H1 (cell line): ENCODE data around the gene ZFP2. TPM values are rescaled to one million over a fixed set of nuclear protein-coding genes. Genes with fewer than 3 reads are reported as not detected.

ENCODE experiments used
- CTCF ChIA-PET: fragments of 300-600 bp; sonication (Branson Sonifier 250); formaldehyde crosslinking; loops from one replicate; lab custom pipeline; 2021; ENCODE audit not compliant: partially characterized antibody; lab: Charles Lee
- POLR2A ChIA-PET: fragments of 300-600 bp; sonication (Branson Sonifier 250); formaldehyde crosslinking; loops from one replicate; lab custom pipeline; 2021; ENCODE audit warnings: inconsistent platforms; ENCODE audit not compliant: partially characterized antibody; lab: Charles Lee
- DNase-seq, 2 experiments: peaks; one replicate each; pipeline versions ENCODE4 v3.0.0 to v3.0.0-alpha.2; 2010 to 2022; ENCODE audit warnings: low spot score in 2 of 2, low read depth in 1 of 2, mixed read lengths in 1 of 2
- FAIRE-seq: peaks from 2 replicates; lab custom pipeline; 2011; peaks lifted over from hg19 to GRCh38; lab: Jason Lieb, UNC
- H2AFZ ChIP-seq: 2 replicates; pipeline ENCODE4 v1.8.1; 2012; ENCODE audit warnings: low read length, inconsistent platforms
- H2AK5ac ChIP-seq: 2 replicates; pipeline ENCODE4 v1.6.1; 2013; ENCODE audit warnings: low read depth, low read length
- H2BK120ac ChIP-seq: replicated peaks from 2 replicates; pipeline ENCODE3; 2013; ENCODE audit warnings: low read depth, low read length, inconsistent platforms
- H2BK12ac ChIP-seq: 2 replicates; pipeline ENCODE4 v1.6.1; 2013; ENCODE audit warnings: low read depth, low read length
- H2BK15ac ChIP-seq: 2 replicates; pipeline ENCODE4 v1.6.1; 2013; ENCODE audit warnings: low read length
- H2BK20ac ChIP-seq: 2 replicates; pipeline ENCODE4 v1.6.1; 2013; ENCODE audit warnings: low read length
- H2BK5ac ChIP-seq: 2 replicates; pipeline ENCODE4 v1.6.1; 2013; ENCODE audit warnings: low read depth, low read length
- H3K14ac ChIP-seq: 2 replicates; pipeline ENCODE4 v1.6.1; 2013; ENCODE audit warnings: inconsistent platforms; ENCODE audit not compliant: insufficient read length
- H3K18ac ChIP-seq: 2 replicates; pipeline ENCODE4 v1.6.1; 2013; ENCODE audit warnings: low read length; ENCODE audit errors: extremely low read depth
- H3K23ac ChIP-seq: 2 replicates; pipeline ENCODE4 v1.6.1; 2013; ENCODE audit warnings: inconsistent platforms; ENCODE audit not compliant: insufficient read length
- H3K23me2 ChIP-seq: 2 replicates; pipeline ENCODE4 v1.6.1; 2013; ENCODE audit warnings: low read depth, low read length
- H3K27ac ChIP-seq: 2 replicates; pipeline ENCODE4 v1.6.1; 2011; ENCODE audit warnings: low read depth, low read length, inconsistent platforms
- H3K27me3 ChIP-seq, 4 experiments: replicated peaks in 1 of 4; 1 replicate in 1 of 4; 2 replicates in 3 of 4; pipeline versions ENCODE4 v1.6.1 to v1.8.1; 2011 to 2013; ENCODE audit warnings: low read length in 3 of 4, mild to moderate bottlenecking in 3 of 4, inconsistent platforms in 2 of 4, mixed read lengths in 2 of 4, moderate library complexity in 1 of 4; ENCODE audit not compliant: control insufficient read depth in 3 of 4, insufficient read depth in 3 of 4; ENCODE audit errors: extremely low read depth in 1 of 4
- H3K36me3 ChIP-seq, 4 experiments: 2 replicates each; pipeline versions ENCODE4 v1.6.1 to v1.8.1; 2011 to 2013; ENCODE audit warnings: mild to moderate bottlenecking in 4 of 4, low read length in 3 of 4, moderate library complexity in 2 of 4, control low read depth in 1 of 4, inconsistent platforms in 1 of 4; ENCODE audit not compliant: insufficient read depth in 4 of 4, control insufficient read depth in 2 of 4
- H3K4ac ChIP-seq: replicated peaks from 2 replicates; pipeline ENCODE3; 2013; ENCODE audit warnings: low read length, low read depth, mixed read lengths, inconsistent platforms; ENCODE audit not compliant: insufficient read length
- H3K4me1 ChIP-seq, 4 experiments: replicated peaks in 1 of 4; 1 replicate in 1 of 4; 2 replicates in 3 of 4; pipeline versions ENCODE4 v1.6.1 to v1.8.1; 2011 to 2013; ENCODE audit warnings: low read length in 3 of 4, inconsistent platforms in 2 of 4, mixed read lengths in 1 of 4; ENCODE audit not compliant: insufficient read depth in 4 of 4, control insufficient read depth in 3 of 4
- H3K4me2 ChIP-seq, 2 experiments: 2 replicates each; pipeline versions ENCODE4 v1.6.1 to v1.8.1; 2011 to 2013; ENCODE audit warnings: low read depth in 2 of 2, low read length in 2 of 2, control low read depth in 1 of 2, inconsistent platforms in 1 of 2, mild to moderate bottlenecking in 1 of 2; ENCODE audit not compliant: insufficient read depth in 1 of 2
- H3K4me3 ChIP-seq, 4 experiments: fragments of 200-600, 300-600 bp in 1 of 4; sonication (generic), shearing (Covaris generic), sonication (Bioruptor Twin) in 1 of 4; 2 replicates each; pipeline versions ENCODE4 v1.5.1 to v1.8.1; 2011 to 2016; ENCODE audit warnings: low read length in 4 of 4, low read depth in 3 of 4, control low read depth in 2 of 4, inconsistent platforms in 2 of 4, mild to moderate bottlenecking in 2 of 4, mixed read lengths in 1 of 4, moderate library complexity in 1 of 4; ENCODE audit not compliant: insufficient read depth in 2 of 4; ENCODE audit errors: extremely low read depth in 1 of 4
- H3K56ac ChIP-seq: replicated peaks from 2 replicates; pipeline ENCODE3; 2013; ENCODE audit warnings: low read depth, mild to moderate bottlenecking, mixed read lengths, low read length, inconsistent platforms; ENCODE audit not compliant: insufficient read length
- H3K79me1 ChIP-seq: 2 replicates; pipeline ENCODE4 v1.6.1; 2013; ENCODE audit warnings: low read depth, low read length, control low read depth
- H3K79me2 ChIP-seq, 2 experiments: 2 replicates each; pipeline versions ENCODE4 v1.6.1 to v1.8.1; 2012 to 2013; ENCODE audit warnings: low read length in 2 of 2, mild to moderate bottlenecking in 2 of 2, inconsistent platforms in 1 of 2; ENCODE audit not compliant: insufficient read depth in 2 of 2, control insufficient read depth in 1 of 2
- H3K9ac ChIP-seq, 4 experiments: replicated peaks in 1 of 4; 1 replicate in 1 of 4; 2 replicates in 3 of 4; pipeline versions ENCODE4 v1.6.1 to v1.8.1; 2011 to 2013; ENCODE audit warnings: low read depth in 3 of 4, low read length in 3 of 4, control low read depth in 2 of 4, mild to moderate bottlenecking in 2 of 4, moderate library complexity in 2 of 4, inconsistent platforms in 1 of 4; ENCODE audit errors: extremely low read depth in 1 of 4
- H3K9me3 ChIP-seq, 2 experiments: 2 replicates each; pipeline versions ENCODE4 v1.6.1 to v1.8.1; 2012 to 2013; ENCODE audit warnings: mild to moderate bottlenecking in 2 of 2, moderate library complexity in 2 of 2, control low read depth in 1 of 2, inconsistent platforms in 1 of 2, low read depth in 1 of 2, low read length in 1 of 2, mixed read lengths in 1 of 2; ENCODE audit not compliant: insufficient read depth in 2 of 2
- H4K20me1 ChIP-seq, 2 experiments: replicated peaks in 1 of 2; 2 replicates each; pipeline versions ENCODE3 to v1.8.1; 2011 to 2013; ENCODE audit warnings: inconsistent platforms in 2 of 2, low read length in 2 of 2, mild to moderate bottlenecking in 1 of 2; ENCODE audit not compliant: insufficient read depth in 2 of 2, control insufficient read depth in 1 of 2
- H4K5ac ChIP-seq: 2 replicates; pipeline ENCODE4 v1.6.1; 2013; ENCODE audit warnings: low read length, low read depth, mixed read lengths, inconsistent platforms; ENCODE audit not compliant: insufficient read length
- H4K8ac ChIP-seq: 2 replicates; pipeline ENCODE4 v1.8.0; 2013; ENCODE audit warnings: mild to moderate bottlenecking, moderate library complexity, low read length, inconsistent platforms; ENCODE audit not compliant: insufficient read depth; ENCODE audit errors: extremely low read depth
- H4K91ac ChIP-seq: replicated peaks from 2 replicates; pipeline ENCODE3; 2013; ENCODE audit warnings: low read length, mixed read lengths, inconsistent platforms; ENCODE audit not compliant: insufficient read length
- BCL11A ChIP-seq, 2 experiments: IDR thresholded peaks; one replicate each; pipeline ENCODE4 v1.6.1; 2011; ENCODE audit warnings: low read depth in 2 of 2, low read length in 2 of 2, mild to moderate bottlenecking in 2 of 2
- GTF2F1 ChIP-seq: IDR thresholded peaks from 2 replicates; pipeline ENCODE4 v1.6.1; 2012; ENCODE audit warnings: low read depth, low read length, improper control_type of control experiment, borderline replicate concordance
- HDAC6 ChIP-seq: IDR thresholded peaks from one replicate; pipeline ENCODE4 v1.7.1; 2012; ENCODE audit warnings: low read depth, mild to moderate bottlenecking, inconsistent platforms, low read length, moderate library complexity
- WGBS, 2 experiments: shearing (Covaris generic) in 1 of 2; methylation state at CpG; one replicate each; pipeline versions ENCODE4 v1.1.6 to v1.1.7; 2013 to 2015; ENCODE audit warnings: low lambda C conversion rate in 2 of 2, mixed read lengths in 2 of 2, inconsistent platforms in 1 of 2, low coverage in 1 of 2, missing lambda C conversion rate in 1 of 2; ENCODE audit not compliant: insufficient replicate concordance in 2 of 2, insufficient coverage in 1 of 2, insufficient read length in 1 of 2; ENCODE audit errors: extremely low coverage in 1 of 2, missing lambda C conversion rate in 1 of 2; 5-methylcytosine and 5-hydroxymethylcytosine counted together
- polyA plus RNA-seq, 7 experiments: library from polyadenylated mRNA; depleted of rRNA in 3 of 7; stranded (reverse) in 5 of 7; unstranded in 2 of 7; fragments of >200 nt in 5 of 7; fragments of 200-250 nt in 2 of 7; gene quantifications; 1 replicate in 5 of 7; 2 replicates in 1 of 7; 4 replicates in 1 of 7; pipeline versions ENCODE4 v1.2.1 to v1.2.3, GENCODE V29; 2011 to 2013; ENCODE audit warnings: missing spikeins in 2 of 7, mixed read lengths in 2 of 7
- total RNA-seq: library from RNA; stranded (reverse); fragmentation: NEBNext Ultra II Directional; extraction: Animal tissue kit (Norgen Biotek cat#: 25700); gene quantifications from 2 replicates; pipeline ENCODE4 v1.2.1, GENCODE V29; 2021

ZFP2 gene
- total and polyA plus RNA-seq, 2 of the 8 experiments (the other 6 are each of a cell fraction or from before 2014, with no cell fraction given), result 0.20 to 0.78 TPM

- Histone ChIP-seq H3K14ac (no peak overlapping the region), H3K79me2 (no peaks in the 10 kb centered on the region), H3K79me1 (no peaks in the 10 kb centered on the region), H4K91ac (no peak overlapping the region), H3K56ac (no peak overlapping the region), H3K9me3 (0 out of 4 replicates have a peak, but pooled peaks cover 0 to 4% of the 10 kb centered on the region in 2 experiments), H3K9ac (no peak overlapping the region)
- FAIRE-seq, result no peak
- WGBS, 2 experiments, result 90% methylated on average over 8 of the region's 8 CpGs; no CpG with 5 or more reads in 1 of the 2 experiments
- TF ChIP-seq GTF2F1 (no peak), HDAC6 (no peak), BCL11A (IDR thresholded peaks at IDR 0.05; ENCODE audit: low read depth in 2 of 2, low read length in 2 of 2) (no peak)
- TF ChIP-seq, all 59 proteins: peak for 0
- Histone ChIP-seq H2BK20ac (no peak overlapping the region), H3K27me3 (no peaks in the 10 kb centered on the region), H3K4me1 (no peaks in the 10 kb centered on the region), H2BK5ac (no peak overlapping the region), H2BK12ac (no peak overlapping the region), H3K4ac (no peak overlapping the region), H3K4me3 (no peak overlapping the region), H3K36me3 (peaks cover 0 to 29% (median 10%) of the 10 kb centered on the region in 4 experiments; a peak in 4 of 8 replicates), H3K23me2 (no peaks in the 10 kb centered on the region), H4K5ac (no peak overlapping the region), H3K23ac (no peak overlapping the region), H4K20me1 (no peaks in the 10 kb centered on the region), H2BK15ac (no peak overlapping the region), H2AFZ (no peak overlapping the region), H3K27ac (no peak overlapping the region), H2BK120ac (no peak overlapping the region), H3K4me2 (no peak overlapping the region), H4K8ac (no peak overlapping the region), H2AK5ac (no peak overlapping the region), H3K18ac (no peak overlapping the region)
- no peak for DNase-seq
- POLR2A ChIA-PET, result interaction anchor here (1.2 kb wide), 1 partner anchor 10 kb away, joined by 3 read pairs; the partner anchor contains the start of gene ZNF354B
- CTCF ChIA-PET, result interaction anchor here (0.6 kb wide), 1 partner anchor 801 kb away, joined by 3 read pairs; no protein-coding TSS in a partner anchor
Measured at GRCh38 chr5:178869577-178869976, 26.1 kb upstream of the ZFP2 start.
